ENCODE results near the gene SOX15. TPM values are rescaled to one million over a fixed set of nuclear protein-coding genes. Genes with fewer than 3 reads are reported as not detected.
A peak's percentile ranks its signal among the peaks of the same experiment; 100 is the strongest.

Gene SOX15
- total and polyA plus RNA-seq, 10 of the 15 experiments (the other 5 are each of a cell fraction or from before 2014, with no cell fraction given) = 0.06 to 0.53 (median 0.16) TPM; not detected in 2

DNA sequence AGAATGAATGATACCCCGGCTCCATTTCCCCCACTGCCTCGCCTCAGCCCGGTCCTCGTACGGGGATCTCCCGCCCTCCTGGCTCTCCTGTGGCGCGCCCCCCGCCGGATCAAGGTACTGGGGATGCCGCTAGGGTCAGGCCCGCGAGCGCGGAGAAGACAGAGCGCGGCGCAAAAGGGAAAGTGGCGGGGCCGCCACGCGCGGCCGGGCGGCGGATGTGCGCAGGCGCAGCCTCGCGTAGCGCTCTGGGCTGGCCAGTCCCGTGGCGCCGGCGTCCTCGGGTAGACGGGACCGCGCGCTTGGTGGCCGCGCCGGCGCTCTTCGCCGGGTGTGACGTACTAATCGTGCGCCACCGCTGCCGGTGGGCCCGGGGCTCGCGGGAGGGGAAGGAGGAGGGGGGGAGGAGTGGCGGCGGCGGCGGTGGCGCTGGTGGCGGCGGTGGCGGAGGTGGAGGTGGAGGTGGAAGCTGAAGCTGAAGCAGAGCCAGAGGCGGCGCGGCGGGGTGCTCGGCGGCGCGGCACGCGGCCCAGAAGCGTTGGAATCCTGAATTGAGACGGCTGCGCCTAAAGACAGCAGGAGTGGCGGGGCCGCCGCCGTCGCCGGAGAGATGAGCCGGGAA lies 28.2 kb downstream of the SOX15 start, which contains the start of gene SENP3:
TSS of gene SENP3 (plus strand) at position 331 of the 619 bp plus-strand sequence. CDS start 1,158 bp downstream, outside the sequence.
- Histone ChIP-seq H3K36me3 (ENCODE audit: control insufficient read depth in 2 of 2, insufficient read depth in 2 of 2, low read length in 1 of 2) (peaks cover 8 to 13% of the 10 kb centered on the region in 2 experiments; a peak in 3 of 4 replicates), H3K4me3 (peak within 1 kb of the TSS; percentile 92), H3K4me1 (ENCODE audit: control insufficient read depth, insufficient read depth, low read length) (peaks cover 37% of the 10 kb centered on the region), H3K9me3 (replicated peaks; ENCODE audit: control insufficient read depth, insufficient read depth, low read length) (no peaks in the 10 kb centered on the region), H3K9ac (ENCODE audit: control insufficient read depth, insufficient read depth, low read length) (peak within 1 kb of the TSS; percentile 83), H2AFZ (ENCODE audit: control insufficient read depth, low read depth, low read length) (peak within 1 kb of the TSS; percentile 52), H3K4me2 (ENCODE audit: control insufficient read depth, insufficient read depth) (peak within 1 kb of the TSS; percentile 92), H3K27ac (ENCODE audit: control insufficient read depth, insufficient read depth) (peak within 1 kb of the TSS; percentile 64), H4K20me1 (ENCODE audit: control insufficient read depth, insufficient read depth) (no peaks in the 10 kb centered on the region), H3K27me3 (replicated peaks in 1 of 2; ENCODE audit: control insufficient read depth in 2 of 2, insufficient read depth in 2 of 2, low read length in 1 of 2) (no peaks in the 10 kb centered on the region), H3K79me2 (ENCODE audit: control insufficient read depth, insufficient read depth, low read length) (peaks cover 34% of the 10 kb centered on the region)
- in situ Hi-C loops (cut with MboI) = loop anchor here (25.0 kb wide), 1 partner anchor 524 kb away; the partner anchor contains the start of genes SLC16A11 and SLC16A13
- WGBS (ENCODE audit: insufficient coverage, insufficient replicate concordance, low lambda C conversion rate, missing lambda C conversion rate) = 2% methylated on average over 35 of the region's 82 CpGs
- RAD21 ChIA-PET (ENCODE audit: unreplicated experiment) = interaction anchor here (1.3 to 4.9 kb wide), 16 partner anchors 10 to 232 kb away, joined by 3 to 84 read pairs (median 8); partner anchors contain the start of genes ACAP1, CD68, CHRNB1 and MPDU1
- DNase-seq (ENCODE audit: low read depth, low spot score) (no peak), FAIRE-seq (peak; percentile 66), ATAC-seq (peak; percentile 82)
- BruUV-seq (replicated peaks) = no TSS peak
- intact Hi-C loops (cut with micrococcal nuclease; ENCODE audit: unreplicated experiment) = loop anchor here (1.0 to 5.0 kb wide), 6 partner anchors 11 to 205 kb away; partner anchors contain the start of genes FGF11 and TMEM102
- SMC1A ChIA-PET (ENCODE audit: uncharacterized antibody, unreplicated experiment) = interaction anchor here (1.0 to 4.9 kb wide), 12 partner anchors 9 to 206 kb away, joined by 3 to 67 read pairs (median 6); partner anchors contain the start of genes TMEM102, TNFSF12, TP53 and WRAP53
- CTCF ChIA-PET = interaction anchor here (1.3 to 6.2 kb wide), 24 partner anchors 9 to 232 kb away, joined by 4 to 192 read pairs (median 16); partner anchors contain the start of genes ACAP1, CD68, CHRNB1 and FGF11
- POLR2A ChIA-PET = interaction anchor here (0.8 to 4.2 kb wide), 14 partner anchors 10 to 232 kb away, joined by 3 to 36 read pairs (median 4); partner anchors contain the start of genes CD68, NEURL4, TMEM102 and TP53
- TF ChIP-seq TAF1 (IDR thresholded peaks at IDR 0.05; ENCODE audit: borderline replicate concordance, low read depth, low read length) (peak; percentile 41; the same call in 1 of the 2 replicates), EP300 (IDR thresholded peaks at IDR 0.05; ENCODE audit: borderline replicate concordance in 1 of 2, control insufficient read depth in 1 of 2, low read depth in 2 of 2, low read length in 2 of 2) (no peak), DPF2 (IDR thresholded peaks at IDR 0.05) (0 out of 2 replicates have a peak, but pooled peaks have one; percentile 27), CHD2 (IDR thresholded peaks at IDR 0.05; ENCODE audit: borderline replicate concordance, low read depth, low read length) (peak; percentile 69; the same call in 1 of the 2 replicates), BHLHE40 (IDR thresholded peaks at IDR 0.05; ENCODE audit: borderline replicate concordance in 1 of 2, low read depth in 2 of 2, low read length in 1 of 2) (peak in 1 of 2 experiments; percentile 86; a peak in 2 of 4 replicates), IKZF1 (conservative IDR thresholded peaks at IDR 0.05) (peak; percentile 74), NRF1 (conservative IDR thresholded peaks at IDR 0.05; ENCODE audit: low read depth, low read length) (peak; percentile 68), NFIC (IDR thresholded peaks at IDR 0.05; ENCODE audit: low read depth, low read length) (no peak), CREM (IDR thresholded peaks at IDR 0.05; ENCODE audit: low read depth) (peak; percentile 98), SMAD5 (IDR thresholded peaks at IDR 0.05; ENCODE audit: low read depth) (0 out of 2 replicates have a peak, but pooled peaks have one; percentile 29), PAX5 (IDR thresholded peaks at IDR 0.05; ENCODE audit: borderline replicate concordance, low read depth, low read length) (peak; percentile 73; the same call in 1 of the 2 replicates), BACH1 (IDR thresholded peaks at IDR 0.05; ENCODE audit: borderline replicate concordance) (peak; percentile 60), SRF (IDR thresholded peaks at IDR 0.05; ENCODE audit: low read depth in 2 of 2, low read length in 2 of 2) (peak in 1 of 2 experiments; percentile 73; a peak in 2 of 4 replicates), MXI1 (IDR thresholded peaks at IDR 0.05; ENCODE audit: low read depth, low read length) (peak; percentile 89), HCFC1 (IDR thresholded peaks at IDR 0.05; ENCODE audit: low read length) (peak; percentile 65), CREB1 (IDR thresholded peaks at IDR 0.05; ENCODE audit: low read depth) (peak; percentile 98), ZNF24 (IDR thresholded peaks at IDR 0.05) (peak; percentile 27; the same call in 1 of the 2 replicates), IRF4 (IDR thresholded peaks at IDR 0.05; ENCODE audit: low read depth, low read length) (no peak)
- TF ChIP-seq, protein P1, sequence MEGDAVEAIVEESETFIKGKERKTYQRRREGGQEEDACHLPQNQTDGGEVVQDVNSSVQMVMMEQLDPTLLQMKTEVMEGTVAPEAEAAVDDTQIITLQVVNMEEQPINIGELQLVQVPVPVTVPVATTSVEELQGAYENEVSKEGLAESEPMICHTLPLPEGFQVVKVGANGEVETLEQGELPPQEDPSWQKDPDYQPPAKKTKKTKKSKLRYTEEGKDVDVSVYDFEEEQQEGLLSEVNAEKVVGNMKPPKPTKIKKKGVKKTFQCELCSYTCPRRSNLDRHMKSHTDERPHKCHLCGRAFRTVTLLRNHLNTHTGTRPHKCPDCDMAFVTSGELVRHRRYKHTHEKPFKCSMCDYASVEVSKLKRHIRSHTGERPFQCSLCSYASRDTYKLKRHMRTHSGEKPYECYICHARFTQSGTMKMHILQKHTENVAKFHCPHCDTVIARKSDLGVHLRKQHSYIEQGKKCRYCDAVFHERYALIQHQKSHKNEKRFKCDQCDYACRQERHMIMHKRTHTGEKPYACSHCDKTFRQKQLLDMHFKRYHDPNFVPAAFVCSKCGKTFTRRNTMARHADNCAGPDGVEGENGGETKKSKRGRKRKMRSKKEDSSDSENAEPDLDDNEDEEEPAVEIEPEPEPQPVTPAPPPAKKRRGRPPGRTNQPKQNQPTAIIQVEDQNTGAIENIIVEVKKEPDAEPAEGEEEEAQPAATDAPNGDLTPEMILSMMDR (IDR thresholded peaks at IDR 0.05 in 2 of 3, conservative IDR thresholded peaks at IDR 0.05 in 1 of 3; ENCODE audit: control insufficient read depth in 2 of 3, extremely low read depth in 1 of 3, insufficient read depth in 1 of 3, low read depth in 3 of 3, low read length in 3 of 3) = peak in 1 of 3 experiments; percentile 4; a peak in 1 of 6 replicates
- TF ChIP-seq, protein P2, sequence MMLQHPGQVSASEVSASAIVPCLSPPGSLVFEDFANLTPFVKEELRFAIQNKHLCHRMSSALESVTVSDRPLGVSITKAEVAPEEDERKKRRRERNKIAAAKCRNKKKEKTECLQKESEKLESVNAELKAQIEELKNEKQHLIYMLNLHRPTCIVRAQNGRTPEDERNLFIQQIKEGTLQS (IDR thresholded peaks at IDR 0.05; ENCODE audit: borderline replicate concordance, extremely low read depth, low read depth, low read length) = peak; percentile 35; the same call in 1 of the 2 replicates
